ENCODE measurements around the gene TIPIN.
"Not testable (repeated sequence)": the region's sequence is repeated elsewhere in the genome, so short reads cannot be mapped to it uniquely, and the experiment has no call there.

The TIPIN gene

DNA sequence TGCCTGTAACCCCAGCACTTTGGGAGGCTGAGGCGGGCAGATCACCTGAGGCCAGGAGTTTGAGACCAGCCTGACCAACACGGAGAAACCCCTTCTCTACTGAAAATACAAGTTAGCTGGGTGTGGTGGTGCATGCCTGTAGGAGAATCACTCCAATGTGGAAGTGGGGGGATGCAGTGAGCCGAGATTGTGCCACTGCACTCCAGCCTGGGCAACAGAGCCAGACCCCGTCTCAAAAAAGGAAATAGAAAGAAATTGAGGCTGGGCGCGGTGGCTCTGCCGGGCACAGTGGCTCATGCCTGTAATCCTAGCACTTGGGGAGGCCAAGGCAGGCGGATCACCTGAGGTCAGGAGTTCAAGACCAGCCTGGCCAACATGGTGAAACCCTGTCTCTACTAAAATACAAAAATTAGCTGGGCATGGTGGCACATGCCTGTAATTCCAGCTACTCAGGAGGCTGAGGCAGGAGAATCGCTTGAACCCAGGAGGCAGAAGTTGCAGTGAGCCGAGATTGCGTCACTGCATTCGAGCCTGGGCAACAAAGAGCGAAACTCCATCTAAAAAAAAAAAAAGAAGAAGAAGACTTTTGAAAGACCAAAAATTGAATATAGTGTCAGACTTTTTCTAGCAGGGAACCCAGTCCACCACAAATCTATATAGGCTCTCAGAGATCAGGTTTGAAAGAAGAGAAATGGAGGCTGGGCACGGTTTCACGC, 5.4 kb upstream of the TIPIN start:
- not testable (repeated sequence) for H3K27me3 Mint-ChIP-seq (ENCODE audit: low read depth); H3K27ac Mint-ChIP-seq; H3K9me3 Mint-ChIP-seq; H3K36me3 Mint-ChIP-seq (ENCODE audit: low read depth); H3K4me3 Mint-ChIP-seq; H3K4me1 Mint-ChIP-seq (ENCODE audit: low read depth)

DNA sequence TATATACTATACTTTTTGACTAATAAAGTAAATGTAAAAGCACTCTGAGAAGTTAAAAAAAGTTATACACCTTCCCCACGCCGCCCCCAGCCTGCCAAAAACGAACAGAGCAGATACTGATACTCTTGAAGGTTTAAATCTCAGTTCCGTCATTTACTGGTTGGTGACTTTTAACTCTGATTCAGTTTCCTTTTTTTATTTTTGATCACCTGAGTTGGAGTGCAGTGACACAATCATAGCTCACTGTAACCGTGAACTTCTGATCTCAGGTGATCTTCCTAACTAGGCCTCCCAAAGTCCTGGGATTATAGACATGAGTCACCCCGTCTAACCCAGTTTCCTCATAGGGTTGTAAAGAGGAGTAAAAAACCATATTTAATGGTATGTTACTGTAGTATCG, 3.3 kb upstream of the TIPIN start:
- no peaks in the 10 kb centered on the region for H3K9me3 Mint-ChIP-seq
- no peak overlapping the region for H3K4me3 Mint-ChIP-seq

GRCh38 chr15:66356077-66356358, 467 bp downstream of the TIPIN start:
- Mint-ChIP-seq H3K36me3 (ENCODE audit: low read depth) (peaks cover 17% of the 10 kb centered on the region), H3K9me3 (no peaks in the 10 kb centered on the region), H3K4me3 (peak overlapping the region; percentile 100), H3K27me3 (ENCODE audit: low read depth) (no peaks in the 10 kb centered on the region), H3K27ac (peak overlapping the region; percentile 99), H3K4me1 (ENCODE audit: low read depth) (peaks cover 27% of the 10 kb centered on the region)

More for the DNA sequence above, 3.3 kb upstream of the TIPIN start:
- H3K4me1 Mint-ChIP-seq (ENCODE audit: low read depth) = peaks cover 14% of the 10 kb centered on the region
- H3K27me3 Mint-ChIP-seq (ENCODE audit: low read depth) = no peaks in the 10 kb centered on the region
- no peak overlapping the region for H3K27ac Mint-ChIP-seq
- peaks cover 6% of the 10 kb centered on the region for H3K36me3 Mint-ChIP-seq (ENCODE audit: low read depth)

DNA sequence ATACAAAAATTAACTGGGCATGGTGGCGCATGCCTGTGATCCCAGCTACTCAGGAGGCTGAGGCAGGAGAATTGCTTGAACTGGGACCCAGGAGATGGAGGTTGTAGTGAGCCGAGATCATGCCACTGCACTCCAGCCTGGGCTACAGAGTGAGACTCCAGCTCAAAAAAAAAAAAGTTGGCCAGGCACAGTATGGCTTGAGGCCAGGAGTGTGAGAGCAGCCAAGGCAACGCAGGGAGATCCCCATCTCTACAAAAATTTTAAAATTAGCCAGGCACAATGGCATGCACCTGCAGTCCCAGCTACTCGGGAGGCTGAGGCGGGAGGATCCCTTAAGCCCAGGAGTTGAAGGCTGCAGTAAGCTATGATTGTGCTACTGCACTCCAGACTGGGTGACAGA, 8.0 kb downstream of the TIPIN start:
- Mint-ChIP-seq H3K36me3 (ENCODE audit: low read depth) (peaks cover 32% of the 10 kb centered on the region), H3K4me1 (ENCODE audit: low read depth) (peaks cover 12% of the 10 kb centered on the region)
- not testable (repeated sequence) for H3K4me3 Mint-ChIP-seq; H3K27ac Mint-ChIP-seq; H3K9me3 Mint-ChIP-seq; H3K27me3 Mint-ChIP-seq (ENCODE audit: low read depth)

DNA sequence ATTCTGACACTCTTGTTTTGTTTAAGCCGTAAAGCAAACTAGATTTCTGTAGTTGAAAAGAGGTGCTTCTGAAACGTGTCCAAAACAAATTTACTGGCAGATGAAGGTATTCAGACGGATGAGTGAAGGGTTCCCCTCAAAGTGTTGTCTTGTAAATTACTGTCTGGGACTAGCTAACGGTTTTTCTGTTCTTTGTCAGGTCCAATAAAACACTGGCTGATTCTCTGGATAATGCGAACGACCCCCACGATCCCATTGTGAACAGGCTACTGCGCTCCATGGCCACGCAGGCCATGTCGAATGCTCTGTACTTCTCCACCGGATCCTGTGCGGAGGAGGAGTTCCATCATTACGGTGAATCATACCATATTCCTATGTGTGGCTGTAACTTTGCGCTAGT, 27.7 kb downstream of the TIPIN start:
- no peaks in the 10 kb centered on the region for H3K27me3 Mint-ChIP-seq (ENCODE audit: low read depth)

DNA sequence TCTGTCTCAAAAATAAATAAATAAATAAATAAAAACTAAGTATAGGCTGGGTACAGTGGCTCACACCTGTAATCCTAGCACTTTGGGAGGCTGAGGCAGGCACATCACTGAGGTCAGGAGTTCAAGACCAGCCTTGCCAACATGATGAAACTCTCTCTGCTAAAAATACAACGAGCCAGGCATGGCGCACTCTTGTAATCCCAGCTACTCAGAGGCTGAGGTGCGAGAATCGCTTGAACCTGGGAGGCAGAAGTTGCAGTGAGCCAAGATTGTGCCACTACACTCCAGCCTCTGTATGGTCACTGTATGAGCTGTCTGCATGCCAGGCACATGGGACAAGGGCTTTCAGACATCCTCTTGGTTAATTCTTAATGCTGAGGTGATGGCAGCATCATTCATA, 28.7 kb downstream of the TIPIN start:
- H3K27ac Mint-ChIP-seq = no peak overlapping the region
- H3K9me3 Mint-ChIP-seq = no peaks in the 10 kb centered on the region
- no peaks in the 10 kb centered on the region for H3K4me1 Mint-ChIP-seq (ENCODE audit: low read depth)
- H3K36me3 Mint-ChIP-seq (ENCODE audit: low read depth) = peaks cover 36% of the 10 kb centered on the region
- no peaks in the 10 kb centered on the region for H3K27me3 Mint-ChIP-seq (ENCODE audit: low read depth)
- H3K4me3 Mint-ChIP-seq = no peak overlapping the region

More for the DNA sequence above, 27.7 kb downstream of the TIPIN start:
- Mint-ChIP-seq H3K4me1 (ENCODE audit: low read depth) (no peaks in the 10 kb centered on the region), H3K27ac (no peak overlapping the region), H3K4me3 (no peak overlapping the region), H3K9me3 (no peaks in the 10 kb centered on the region), H3K36me3 (ENCODE audit: low read depth) (peaks cover 35% of the 10 kb centered on the region)

DNA sequence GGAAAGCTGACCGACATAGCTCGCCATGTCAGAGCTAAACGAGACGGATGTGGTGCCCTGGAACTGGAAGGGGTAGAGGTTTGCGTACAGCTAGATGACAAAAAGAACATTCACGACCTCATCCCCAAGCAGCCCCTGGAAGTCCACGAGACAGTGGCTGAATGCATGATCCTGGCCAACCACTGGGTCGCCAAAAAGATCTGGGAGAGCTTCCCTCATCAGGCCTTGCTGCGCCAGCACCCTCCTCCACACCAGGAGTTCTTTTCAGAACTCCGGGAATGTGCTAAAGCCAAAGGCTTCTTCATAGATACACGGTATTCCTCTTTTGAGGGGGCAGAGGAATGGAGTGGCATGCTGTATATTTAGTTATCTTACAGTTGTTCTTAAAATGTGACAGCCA, 30.4 kb downstream of the TIPIN start:
- Mint-ChIP-seq H3K27ac (no peak overlapping the region), H3K27me3 (ENCODE audit: low read depth) (no peaks in the 10 kb centered on the region), H3K4me1 (ENCODE audit: low read depth) (no peaks in the 10 kb centered on the region), H3K36me3 (ENCODE audit: low read depth) (peaks cover 36% of the 10 kb centered on the region), H3K4me3 (no peak overlapping the region), H3K9me3 (no peaks in the 10 kb centered on the region)

- peaks cover 40% of the 10 kb centered on the region for H3K36me3 Mint-ChIP-seq (ENCODE audit: low read depth)
- H3K9me3 Mint-ChIP-seq = no peaks in the 10 kb centered on the region
- H3K27ac Mint-ChIP-seq = no peak overlapping the region
- H3K27me3 Mint-ChIP-seq (ENCODE audit: low read depth) = no peaks in the 10 kb centered on the region
- H3K4me3 Mint-ChIP-seq = no peak overlapping the region
- H3K4me1 Mint-ChIP-seq (ENCODE audit: low read depth) = no peaks in the 10 kb centered on the region
These were observed 33.1 kb downstream of the TIPIN start for GRCh38 chr15:66323312-66323928.

DNA sequence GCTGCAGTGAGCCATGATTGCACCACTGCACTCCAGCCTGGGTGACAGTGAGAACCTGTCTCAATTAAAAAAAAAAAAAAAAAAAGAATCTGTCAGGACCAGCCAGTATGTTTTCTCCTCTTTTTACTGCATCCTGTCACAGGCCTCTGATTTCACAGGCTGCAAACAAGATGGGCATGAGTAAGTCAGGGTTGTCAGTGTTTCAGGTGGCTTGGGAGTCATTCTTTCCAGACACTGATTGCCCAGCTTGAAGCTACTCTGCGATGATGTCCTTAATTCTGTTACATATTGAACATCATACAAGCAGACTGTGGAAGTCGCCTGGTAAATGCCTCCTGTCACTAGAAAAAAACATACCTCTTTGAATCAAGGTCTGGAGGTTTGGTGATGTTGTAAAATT, 44.3 kb downstream of the TIPIN start:
- Mint-ChIP-seq H3K36me3 (ENCODE audit: low read depth) (peaks cover 49% of the 10 kb centered on the region), H3K27ac (no peak overlapping the region), H3K27me3 (ENCODE audit: low read depth) (no peaks in the 10 kb centered on the region), H3K4me3 (no peak overlapping the region), H3K9me3 (no peaks in the 10 kb centered on the region), H3K4me1 (ENCODE audit: low read depth) (peaks cover 1% of the 10 kb centered on the region)

DNA sequence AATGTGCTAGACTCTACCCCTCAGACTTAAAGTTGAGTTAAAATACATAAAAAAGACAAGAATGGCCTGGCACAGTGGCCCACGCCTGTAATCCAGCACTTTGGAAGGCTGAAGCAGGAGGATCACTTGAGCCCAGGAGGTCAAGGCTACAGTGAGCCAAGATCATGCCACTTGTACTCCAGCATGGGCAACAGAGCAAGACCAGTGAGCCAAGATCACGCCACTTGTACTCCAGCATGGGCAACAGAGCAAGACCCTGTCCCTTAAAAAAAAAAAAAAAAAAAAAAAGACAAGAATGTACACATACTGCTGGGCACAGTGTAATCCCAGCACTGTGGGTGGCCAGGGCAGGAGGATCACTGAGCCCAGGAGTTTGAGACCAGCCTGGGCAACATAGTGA, 45.7 kb downstream of the TIPIN start:
- no peak overlapping the region for H3K4me3 Mint-ChIP-seq
- H3K27me3 Mint-ChIP-seq (ENCODE audit: low read depth) = no peaks in the 10 kb centered on the region
- peaks cover 1% of the 10 kb centered on the region for H3K4me1 Mint-ChIP-seq (ENCODE audit: low read depth)
- H3K9me3 Mint-ChIP-seq = no peaks in the 10 kb centered on the region
- peaks cover 48% of the 10 kb centered on the region for H3K36me3 Mint-ChIP-seq (ENCODE audit: low read depth)
- no peak overlapping the region for H3K27ac Mint-ChIP-seq

- H3K4me1 Mint-ChIP-seq (ENCODE audit: low read depth) = peaks cover 1% of the 10 kb centered on the region
- no peak overlapping the region for H3K27ac Mint-ChIP-seq
- H3K27me3 Mint-ChIP-seq (ENCODE audit: low read depth) = no peaks in the 10 kb centered on the region
- no peaks in the 10 kb centered on the region for H3K9me3 Mint-ChIP-seq
- H3K4me3 Mint-ChIP-seq = no peak overlapping the region
- peaks cover 43% of the 10 kb centered on the region for H3K36me3 Mint-ChIP-seq (ENCODE audit: low read depth)
These were observed 46.7 kb downstream of the TIPIN start for GRCh38 chr15:66309828-66310227.

DNA sequence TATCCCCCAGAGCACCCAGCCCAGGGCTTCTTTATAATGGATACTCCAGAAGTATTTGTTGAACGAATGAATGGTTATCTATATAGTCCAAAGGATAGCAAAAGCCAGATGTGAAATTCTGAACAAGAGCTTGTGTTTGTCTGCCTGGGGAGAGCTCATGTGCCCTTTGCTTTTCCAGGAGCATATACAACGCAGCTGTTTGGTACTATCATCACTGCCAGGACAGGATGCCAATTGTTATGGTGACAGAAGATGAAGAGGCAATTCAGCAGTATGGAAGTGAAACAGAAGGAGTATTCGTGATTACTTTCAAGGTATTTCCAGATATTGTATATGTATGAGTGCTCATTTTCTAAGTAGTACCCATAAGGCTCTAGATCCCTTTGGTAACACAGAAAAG, 48.0 kb downstream of the TIPIN start:
- no peaks in the 10 kb centered on the region for H3K9me3 Mint-ChIP-seq

GRCh38 chr15:66306381-66306780, 50.1 kb downstream of the TIPIN start:
- Mint-ChIP-seq H3K4me1 (ENCODE audit: low read depth) (peaks cover 4% of the 10 kb centered on the region), H3K27me3 (ENCODE audit: low read depth) (no peaks in the 10 kb centered on the region), H3K27ac (peak overlapping the region; percentile 44), H3K9me3 (no peaks in the 10 kb centered on the region), H3K4me3 (no peak overlapping the region), H3K36me3 (ENCODE audit: low read depth) (peaks cover 36% of the 10 kb centered on the region)

More for the DNA sequence above, 48.0 kb downstream of the TIPIN start:
- Mint-ChIP-seq H3K4me3 (no peak overlapping the region), H3K27ac (no peak overlapping the region), H3K4me1 (ENCODE audit: low read depth) (peaks cover 1% of the 10 kb centered on the region), H3K36me3 (ENCODE audit: low read depth) (peaks cover 40% of the 10 kb centered on the region), H3K27me3 (ENCODE audit: low read depth) (no peaks in the 10 kb centered on the region)

GRCh38 chr15:66304425-66304824, 52.1 kb downstream of the TIPIN start:
- H3K27me3 Mint-ChIP-seq (ENCODE audit: low read depth); H3K4me1 Mint-ChIP-seq (ENCODE audit: low read depth); H3K9me3 Mint-ChIP-seq; H3K4me3 Mint-ChIP-seq; H3K27ac Mint-ChIP-seq: not testable (repeated sequence)
- peaks cover 29% of the 10 kb centered on the region for H3K36me3 Mint-ChIP-seq (ENCODE audit: low read depth)

- Mint-ChIP-seq H3K9me3 (no peaks in the 10 kb centered on the region), H3K36me3 (ENCODE audit: low read depth) (peaks cover 22% of the 10 kb centered on the region), H3K27ac (no peak overlapping the region), H3K4me3 (no peak overlapping the region), H3K4me1 (ENCODE audit: low read depth) (peaks cover 8% of the 10 kb centered on the region), H3K27me3 (ENCODE audit: low read depth) (no peaks in the 10 kb centered on the region)
These were observed 53.8 kb downstream of the TIPIN start for GRCh38 chr15:66302489-66303278.

Data from T-helper 1 cell treated with Interleukin-12 subunit alpha and Interleukin-12 subunit beta and Interleukin-4 antibody, amounts not matched to agents 30 μg/mL and 1 μg/mL, for 36 hours (primary cell).